GM23338 (cell line): Measurements from ENCODE around the gene CDC34. TPM values are rescaled to one million over a fixed set of nuclear protein-coding genes. Genes with fewer than 3 reads are reported as not detected.

Source experiments
- ATAC-seq: fragments of 200-7000 bp; cut with Tn5 transposase; 3 replicates; pipeline ENCODE4 v1.9.1; 2020
- DNase-seq: peaks from one replicate; pipeline ENCODE4 v3.0.0-alpha.2; 2015; ENCODE audit warnings: low spot score
- H2AFZ ChIP-seq: fragments of 200-600 bp; sonication (generic); 2 replicates; pipeline ENCODE4 v1.8.0; 2016; ENCODE audit warnings: antibody characterized with exemption, mild to moderate bottlenecking, moderate library complexity
- H3F3A ChIP-seq: fragments of 200-600 bp; sonication (generic); replicated peaks from 2 replicates; pipeline ENCODE4 v1.8.0; 2017; ENCODE audit warnings: antibody characterized with exemption, mixed run types, low read depth
- H3K27ac ChIP-seq: fragments of 200-600 bp; sonication (generic); 2 replicates; pipeline ENCODE4 v1.6.1; 2016; ENCODE audit warnings: low read depth
- H3K27me3 ChIP-seq: fragments of 200-600 bp; sonication (generic); 2 replicates; pipeline ENCODE4 v1.8.0; 2016; ENCODE audit warnings: mild to moderate bottlenecking, mixed run types, moderate library complexity; ENCODE audit not compliant: insufficient read depth
- H3K36me3 ChIP-seq: fragments of 200-600 bp; sonication (generic); 2 replicates; pipeline ENCODE4 v1.8.0; 2016; ENCODE audit warnings: mild to moderate bottlenecking; ENCODE audit not compliant: insufficient read depth
- H3K4me1 ChIP-seq: fragments of 200-600 bp; sonication (generic); 2 replicates; pipeline ENCODE4 v1.8.0; 2016; ENCODE audit warnings: mild to moderate bottlenecking, moderate library complexity; ENCODE audit not compliant: insufficient read depth
- H3K4me2 ChIP-seq: fragments of 200-600 bp; sonication (generic); 2 replicates; pipeline ENCODE4 v1.7.1; 2017; ENCODE audit warnings: mixed run types
- H3K4me3 ChIP-seq: fragments of 200-600 bp; sonication (generic); 2 replicates; pipeline ENCODE4 v1.6.1; 2016; ENCODE audit warnings: mixed run types
- H3K79me2 ChIP-seq: fragments of 200-600 bp; sonication (generic); replicated peaks from 2 replicates; pipeline ENCODE4 v1.8.0; 2017; ENCODE audit warnings: mild to moderate bottlenecking; ENCODE audit not compliant: insufficient read depth
- H3K9me2 ChIP-seq: fragments of 200-600 bp; sonication (generic); 2 replicates; pipeline ENCODE4 v1.8.0; 2017; ENCODE audit not compliant: insufficient read depth
- H4K20me1 ChIP-seq: fragments of 200-600 bp; sonication (generic); replicated peaks from 2 replicates; pipeline ENCODE4 v1.8.0; 2017; ENCODE audit warnings: mild to moderate bottlenecking; ENCODE audit not compliant: insufficient read depth
- H3K27ac Mint-ChIP-seq: 2 replicates; pipeline ENCODE4 v1.8.0; 2020; ENCODE audit warnings: inconsistent platforms, mild to moderate bottlenecking, moderate library complexity, mixed read lengths
- H3K27me3 Mint-ChIP-seq: 3 replicates; pipeline ENCODE4 v1.8.0; 2022; ENCODE audit warnings: low read depth, mild to moderate bottlenecking, moderate library complexity, mixed read lengths, inconsistent platforms; ENCODE audit not compliant: insufficient read depth, poor library complexity
- H3K36me3 Mint-ChIP-seq: 3 replicates; pipeline ENCODE4 v1.8.0; 2021; ENCODE audit warnings: low read depth, mild to moderate bottlenecking, inconsistent platforms, moderate library complexity, mixed read lengths
- H3K4me1 Mint-ChIP-seq: 3 replicates; pipeline ENCODE4 v1.8.0; 2020; ENCODE audit warnings: mild to moderate bottlenecking, inconsistent platforms, mixed read lengths
- H3K4me3 Mint-ChIP-seq: 3 replicates; pipeline ENCODE4 v1.8.0; 2021; ENCODE audit warnings: moderate library complexity, mild to moderate bottlenecking, inconsistent platforms, mixed read lengths
- H3K9me3 Mint-ChIP-seq: 3 replicates; pipeline ENCODE4 v1.8.0; 2020; ENCODE audit warnings: moderate library complexity, mild to moderate bottlenecking, inconsistent platforms, mixed read lengths
- CREB1 ChIP-seq: fragments of 250-450 bp; sonication (Bioruptor Pico); IDR thresholded peaks from 2 replicates; pipeline ENCODE4 v1.5.0; 2020; ENCODE audit warnings: low read depth, mild to moderate bottlenecking, moderate library complexity
- EZH2 ChIP-seq: fragments of 200-600 bp; sonication (generic); IDR thresholded peaks from one replicate; pipeline ENCODE4 v1.8.0; 2017; ENCODE audit warnings: antibody characterized with exemption, mild to moderate bottlenecking, low read depth; ENCODE audit not compliant: unreplicated experiment
- EZH2phosphoT487 ChIP-seq: fragments of 200-600 bp; sonication (generic); IDR thresholded peaks from one replicate; pipeline ENCODE4 v1.8.1; 2018; ENCODE audit warnings: antibody characterized with exemption; ENCODE audit not compliant: unreplicated experiment
- JUNB ChIP-seq: IDR thresholded peaks from one replicate; pipeline ENCODE4 v1.6.1; 2016; ENCODE audit warnings: antibody characterized with exemption; ENCODE audit not compliant: unreplicated experiment
- NANOG ChIP-seq: IDR thresholded peaks from 2 replicates; pipeline ENCODE4 v1.6.1; 2016; ENCODE audit warnings: antibody characterized with exemption, borderline replicate concordance
- STAT1 ChIP-seq: IDR thresholded peaks from one replicate; pipeline ENCODE4 v1.6.1; 2016; ENCODE audit warnings: antibody characterized with exemption; ENCODE audit not compliant: unreplicated experiment
- ZNF114 ChIP-seq: fragments of 250-450 bp; sonication (Bioruptor Pico); IDR thresholded peaks from 2 replicates; pipeline ENCODE4 v1.5.0; 2020; ENCODE audit warnings: mild to moderate bottlenecking, moderate library complexity
- ZNF331 ChIP-seq: fragments of 250-450 bp; sonication (Bioruptor Pico); IDR thresholded peaks from 2 replicates; pipeline ENCODE4 v1.5.0; 2020; ENCODE audit warnings: low read depth, mild to moderate bottlenecking, moderate library complexity
- polyA plus RNA-seq: library from polyadenylated mRNA; unstranded; fragments of >200 nt; fragmentation: Nextera tagmentation; extraction: Ambion mirVana; gene quantifications from 2 replicates; pipeline ENCODE4 v1.2.1, GENCODE V29; 2016
- total RNA-seq: library from RNA; depleted of rRNA; stranded (reverse); fragments of >200 nt; shearing (Covaris generic); gene quantifications from 2 replicates; pipeline ENCODE4 v1.2.3, GENCODE V29; 2014
- TF ChIP-seq, protein P1 (sequence below): IDR thresholded peaks from 2 replicates; pipeline ENCODE4 v1.6.1; 2016; ENCODE audit warnings: antibody characterized with exemption
- TF ChIP-seq, protein P2 (sequence below): IDR thresholded peaks from one replicate; pipeline ENCODE4 v1.6.1; 2018; ENCODE audit warnings: antibody characterized with exemption; ENCODE audit not compliant: unreplicated experiment
- TF ChIP-seq, protein P3 (sequence below): fragments of 250-450 bp; sonication (Bioruptor Pico); IDR thresholded peaks from 2 replicates; pipeline ENCODE4 v1.5.0; 2020; ENCODE audit warnings: mild to moderate bottlenecking, moderate library complexity

The CDC34 gene
- total and polyA plus RNA-seq, 2 experiments from 2014 or later = 114 to 148 TPM

DNA sequence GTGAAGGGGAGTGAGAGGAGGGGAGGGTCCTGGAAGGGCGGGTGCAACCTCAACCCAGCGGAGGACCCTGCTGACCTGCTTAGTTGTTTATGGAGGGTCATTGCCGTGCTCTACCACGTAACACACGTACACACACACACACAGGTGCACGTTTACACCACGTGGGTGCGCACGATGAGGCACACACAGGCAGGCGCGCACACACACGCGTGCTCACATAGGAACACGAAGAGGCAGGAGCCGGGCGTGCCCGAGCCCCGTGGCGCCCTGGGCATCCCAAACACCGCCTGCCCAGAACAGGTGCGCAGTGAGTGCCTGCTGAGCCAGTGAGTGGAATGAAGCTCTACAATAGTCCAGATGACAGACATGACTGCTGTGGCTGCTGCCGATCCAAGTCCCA lies 46.5 kb upstream of the CDC34 start:
- peaks cover 14% of the 10 kb centered on the region for H3F3A ChIP-seq
- H3K36me3 ChIP-seq = no peaks in the 10 kb centered on the region
- H3K4me3 Mint-ChIP-seq = no peak overlapping the region
- H2AFZ ChIP-seq = no peak overlapping the region
- ATAC-seq = no peak
- H3K4me1 Mint-ChIP-seq = peaks cover 15% of the 10 kb centered on the region
- no peak for DNase-seq
- H3K4me2 ChIP-seq = no peak overlapping the region
- H3K27ac Mint-ChIP-seq = no peak overlapping the region
- H3K9me2 ChIP-seq = peaks cover 3% of the 10 kb centered on the region; the same call in 1 of the 2 replicates
- H3K27me3 Mint-ChIP-seq = peaks cover 35% of the 10 kb centered on the region
- H3K4me3 ChIP-seq = no peak overlapping the region
- peaks cover 10% of the 10 kb centered on the region for H3K36me3 Mint-ChIP-seq
- no peak overlapping the region for H3K27ac ChIP-seq
- H3K27me3 ChIP-seq = 0 out of 2 replicates have a peak, but pooled peaks cover under 1% of the 10 kb centered on the region
- TF ChIP-seq EZH2 (no peak), ZNF331 (CRISPR knock-in tag) (no peak), EZH2phosphoT487 (no peak), NANOG (no peak), ZNF114 (CRISPR knock-in tag) (no peak), JUNB (no peak)
- TF ChIP-seq, protein P1, sequence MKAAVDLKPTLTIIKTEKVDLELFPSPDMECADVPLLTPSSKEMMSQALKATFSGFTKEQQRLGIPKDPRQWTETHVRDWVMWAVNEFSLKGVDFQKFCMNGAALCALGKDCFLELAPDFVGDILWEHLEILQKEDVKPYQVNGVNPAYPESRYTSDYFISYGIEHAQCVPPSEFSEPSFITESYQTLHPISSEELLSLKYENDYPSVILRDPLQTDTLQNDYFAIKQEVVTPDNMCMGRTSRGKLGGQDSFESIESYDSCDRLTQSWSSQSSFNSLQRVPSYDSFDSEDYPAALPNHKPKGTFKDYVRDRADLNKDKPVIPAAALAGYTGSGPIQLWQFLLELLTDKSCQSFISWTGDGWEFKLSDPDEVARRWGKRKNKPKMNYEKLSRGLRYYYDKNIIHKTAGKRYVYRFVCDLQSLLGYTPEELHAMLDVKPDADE = no peak
- TF ChIP-seq, protein P2, sequence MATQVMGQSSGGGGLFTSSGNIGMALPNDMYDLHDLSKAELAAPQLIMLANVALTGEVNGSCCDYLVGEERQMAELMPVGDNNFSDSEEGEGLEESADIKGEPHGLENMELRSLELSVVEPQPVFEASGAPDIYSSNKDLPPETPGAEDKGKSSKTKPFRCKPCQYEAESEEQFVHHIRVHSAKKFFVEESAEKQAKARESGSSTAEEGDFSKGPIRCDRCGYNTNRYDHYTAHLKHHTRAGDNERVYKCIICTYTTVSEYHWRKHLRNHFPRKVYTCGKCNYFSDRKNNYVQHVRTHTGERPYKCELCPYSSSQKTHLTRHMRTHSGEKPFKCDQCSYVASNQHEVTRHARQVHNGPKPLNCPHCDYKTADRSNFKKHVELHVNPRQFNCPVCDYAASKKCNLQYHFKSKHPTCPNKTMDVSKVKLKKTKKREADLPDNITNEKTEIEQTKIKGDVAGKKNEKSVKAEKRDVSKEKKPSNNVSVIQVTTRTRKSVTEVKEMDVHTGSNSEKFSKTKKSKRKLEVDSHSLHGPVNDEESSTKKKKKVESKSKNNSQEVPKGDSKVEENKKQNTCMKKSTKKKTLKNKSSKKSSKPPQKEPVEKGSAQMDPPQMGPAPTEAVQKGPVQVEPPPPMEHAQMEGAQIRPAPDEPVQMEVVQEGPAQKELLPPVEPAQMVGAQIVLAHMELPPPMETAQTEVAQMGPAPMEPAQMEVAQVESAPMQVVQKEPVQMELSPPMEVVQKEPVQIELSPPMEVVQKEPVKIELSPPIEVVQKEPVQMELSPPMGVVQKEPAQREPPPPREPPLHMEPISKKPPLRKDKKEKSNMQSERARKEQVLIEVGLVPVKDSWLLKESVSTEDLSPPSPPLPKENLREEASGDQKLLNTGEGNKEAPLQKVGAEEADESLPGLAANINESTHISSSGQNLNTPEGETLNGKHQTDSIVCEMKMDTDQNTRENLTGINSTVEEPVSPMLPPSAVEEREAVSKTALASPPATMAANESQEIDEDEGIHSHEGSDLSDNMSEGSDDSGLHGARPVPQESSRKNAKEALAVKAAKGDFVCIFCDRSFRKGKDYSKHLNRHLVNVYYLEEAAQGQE = no peak
- peaks cover 28% of the 10 kb centered on the region for H3K9me3 Mint-ChIP-seq
- H3K79me2 ChIP-seq = no peaks in the 10 kb centered on the region
- peaks cover 6% of the 10 kb centered on the region; the same call in 1 of the 2 replicates for H3K4me1 ChIP-seq
- no peaks in the 10 kb centered on the region for H4K20me1 ChIP-seq

DNA sequence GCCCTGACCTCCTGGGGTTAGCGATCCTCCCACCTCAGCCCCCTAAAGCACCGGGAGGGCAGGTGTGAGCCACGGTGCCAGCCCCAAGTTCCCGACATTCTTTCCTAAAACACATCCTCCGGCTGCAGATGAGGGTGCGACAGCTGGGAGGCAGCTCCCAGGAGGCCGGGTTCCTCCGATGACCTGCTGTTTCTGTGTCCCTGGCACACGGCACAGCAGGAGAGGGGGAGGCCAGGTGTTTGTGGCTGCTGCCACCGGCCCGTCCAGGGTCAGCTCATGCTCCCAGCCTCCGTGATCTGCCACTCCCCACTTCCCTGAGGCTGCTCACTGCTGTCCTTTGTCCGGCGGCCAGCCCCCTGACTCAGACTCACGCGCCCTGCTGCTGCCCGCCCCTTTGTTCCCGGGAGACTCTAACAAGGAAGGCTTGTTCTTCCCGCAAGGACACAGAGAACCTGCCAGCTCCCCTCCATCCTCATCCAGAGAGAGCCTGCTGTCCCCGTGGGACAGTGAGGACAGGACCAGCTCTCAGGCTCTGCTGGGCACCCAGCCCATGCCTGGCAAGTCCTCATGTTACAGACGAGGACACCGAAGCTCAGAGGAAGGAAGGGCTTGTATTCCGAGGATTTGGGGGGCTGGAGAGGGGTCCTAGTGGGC lies 45.9 kb upstream of the CDC34 start:
- H4K20me1 ChIP-seq = no peaks in the 10 kb centered on the region
- no peak overlapping the region for H3K4me3 ChIP-seq
- no peak overlapping the region for H3K4me2 ChIP-seq
- no peak overlapping the region for H3K27ac ChIP-seq
- DNase-seq = no peak
- Mint-ChIP-seq H3K27me3 (peaks cover 33% of the 10 kb centered on the region), H3K4me1 (peaks cover 15% of the 10 kb centered on the region), H3K36me3 (peaks cover 4% of the 10 kb centered on the region), H3K4me3 (no peak overlapping the region; the same call in 2 of the 3 replicates), H3K27ac (no peak overlapping the region), H3K9me3 (peaks cover 22% of the 10 kb centered on the region)
- H3K4me1 ChIP-seq = peaks cover 8% of the 10 kb centered on the region; the same call in 1 of the 2 replicates
- peaks cover 6% of the 10 kb centered on the region; the same call in 1 of the 2 replicates for H3K27me3 ChIP-seq
- peaks cover 10% of the 10 kb centered on the region for H3F3A ChIP-seq
- no peak overlapping the region for H2AFZ ChIP-seq
- no peak for ATAC-seq
- peaks cover 2% of the 10 kb centered on the region; the same call in 1 of the 2 replicates for H3K9me2 ChIP-seq
- no peaks in the 10 kb centered on the region for H3K36me3 ChIP-seq
- no peaks in the 10 kb centered on the region for H3K79me2 ChIP-seq
- no peak for TF ChIP-seq CREB1 (CRISPR knock-in tag)
- TF ChIP-seq, protein P3, sequence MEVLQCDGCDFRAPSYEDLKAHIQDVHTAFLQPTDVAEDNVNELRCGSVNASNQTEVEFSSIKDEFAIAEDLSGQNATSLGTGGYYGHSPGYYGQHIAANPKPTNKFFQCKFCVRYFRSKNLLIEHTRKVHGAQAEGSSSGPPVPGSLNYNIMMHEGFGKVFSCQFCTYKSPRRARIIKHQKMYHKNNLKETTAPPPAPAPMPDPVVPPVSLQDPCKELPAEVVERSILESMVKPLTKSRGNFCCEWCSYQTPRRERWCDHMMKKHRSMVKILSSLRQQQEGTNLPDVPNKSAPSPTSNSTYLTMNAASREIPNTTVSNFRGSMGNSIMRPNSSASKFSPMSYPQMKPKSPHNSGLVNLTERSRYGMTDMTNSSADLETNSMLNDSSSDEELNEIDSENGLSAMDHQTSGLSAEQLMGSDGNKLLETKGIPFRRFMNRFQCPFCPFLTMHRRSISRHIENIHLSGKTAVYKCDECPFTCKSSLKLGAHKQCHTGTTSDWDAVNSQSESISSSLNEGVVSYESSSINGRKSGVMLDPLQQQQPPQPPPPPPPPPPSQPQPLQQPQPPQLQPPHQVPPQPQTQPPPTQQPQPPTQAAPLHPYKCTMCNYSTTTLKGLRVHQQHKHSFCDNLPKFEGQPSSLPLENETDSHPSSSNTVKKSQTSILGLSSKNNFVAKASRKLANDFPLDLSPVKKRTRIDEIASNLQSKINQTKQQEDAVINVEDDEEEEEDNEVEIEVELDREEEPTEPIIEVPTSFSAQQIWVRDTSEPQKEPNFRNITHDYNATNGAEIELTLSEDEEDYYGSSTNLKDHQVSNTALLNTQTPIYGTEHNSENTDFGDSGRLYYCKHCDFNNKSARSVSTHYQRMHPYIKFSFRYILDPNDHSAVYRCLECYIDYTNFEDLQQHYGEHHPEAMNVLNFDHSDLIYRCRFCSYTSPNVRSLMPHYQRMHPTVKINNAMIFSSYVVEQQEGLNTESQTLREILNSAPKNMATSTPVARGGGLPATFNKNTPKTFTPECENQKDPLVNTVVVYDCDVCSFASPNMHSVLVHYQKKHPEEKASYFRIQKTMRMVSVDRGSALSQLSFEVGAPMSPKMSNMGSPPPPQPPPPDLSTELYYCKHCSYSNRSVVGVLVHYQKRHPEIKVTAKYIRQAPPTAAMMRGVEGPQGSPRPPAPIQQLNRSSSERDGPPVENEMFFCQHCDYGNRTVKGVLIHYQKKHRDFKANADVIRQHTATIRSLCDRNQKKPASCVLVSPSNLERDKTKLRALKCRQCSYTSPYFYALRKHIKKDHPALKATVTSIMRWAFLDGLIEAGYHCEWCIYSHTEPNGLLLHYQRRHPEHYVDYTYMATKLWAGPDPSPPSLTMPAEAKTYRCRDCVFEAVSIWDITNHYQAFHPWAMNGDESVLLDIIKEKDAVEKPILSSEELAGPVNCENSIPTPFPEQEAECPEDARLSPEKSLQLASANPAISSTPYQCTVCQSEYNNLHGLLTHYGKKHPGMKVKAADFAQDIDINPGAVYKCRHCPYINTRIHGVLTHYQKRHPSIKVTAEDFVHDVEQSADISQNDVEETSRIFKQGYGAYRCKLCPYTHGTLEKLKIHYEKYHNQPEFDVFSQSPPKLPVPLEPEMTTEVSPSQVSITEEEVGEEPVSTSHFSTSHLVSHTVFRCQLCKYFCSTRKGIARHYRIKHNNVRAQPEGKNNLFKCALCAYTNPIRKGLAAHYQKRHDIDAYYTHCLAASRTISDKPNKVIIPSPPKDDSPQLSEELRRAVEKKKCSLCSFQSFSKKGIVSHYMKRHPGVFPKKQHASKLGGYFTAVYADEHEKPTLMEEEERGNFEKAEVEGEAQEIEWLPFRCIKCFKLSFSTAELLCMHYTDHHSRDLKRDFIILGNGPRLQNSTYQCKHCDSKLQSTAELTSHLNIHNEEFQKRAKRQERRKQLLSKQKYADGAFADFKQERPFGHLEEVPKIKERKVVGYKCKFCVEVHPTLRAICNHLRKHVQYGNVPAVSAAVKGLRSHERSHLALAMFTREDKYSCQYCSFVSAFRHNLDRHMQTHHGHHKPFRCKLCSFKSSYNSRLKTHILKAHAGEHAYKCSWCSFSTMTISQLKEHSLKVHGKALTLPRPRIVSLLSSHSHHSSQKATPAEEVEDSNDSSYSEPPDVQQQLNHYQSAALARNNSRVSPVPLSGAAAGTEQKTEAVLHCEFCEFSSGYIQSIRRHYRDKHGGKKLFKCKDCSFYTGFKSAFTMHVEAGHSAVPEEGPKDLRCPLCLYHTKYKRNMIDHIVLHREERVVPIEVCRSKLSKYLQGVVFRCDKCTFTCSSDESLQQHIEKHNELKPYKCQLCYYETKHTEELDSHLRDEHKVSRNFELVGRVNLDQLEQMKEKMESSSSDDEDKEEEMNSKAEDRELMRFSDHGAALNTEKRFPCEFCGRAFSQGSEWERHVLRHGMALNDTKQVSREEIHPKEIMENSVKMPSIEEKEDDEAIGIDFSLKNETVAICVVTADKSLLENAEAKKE = no peak
- no peak for TF ChIP-seq STAT1
- no peak for TF ChIP-seq ZNF331 (CRISPR knock-in tag)
- TF ChIP-seq EZH2phosphoT487 = no peak
- TF ChIP-seq ZNF114 (CRISPR knock-in tag) = no peak
